HepG2 (cell line): ENCODE results near the gene CNNM3. TPM values are rescaled to one million over a fixed set of nuclear protein-coding genes. Genes with fewer than 3 reads are reported as not detected.

Source experiments
- ATAC-seq: fragments of 200-7000 bp; cut with Tn5 transposase; 3 replicates; pipeline ENCODE4 v1.9.1; 2020; ENCODE audit warnings: mild to moderate bottlenecking, moderate library complexity
- BruUV-seq: library from RNA; stranded (reverse); fragments of 400-500 nt; replicated peaks from 2 replicates; lab custom pipeline; 2021; lab: Mats Ljungman, UMichigan
- CTCF ChIA-PET: fragments of 300-600 bp; formaldehyde crosslinking; extraction: SDS; loops from one replicate; lab custom pipeline; 2021; ENCODE audit warnings: low total read pairs, inconsistent platforms, low intra/inter-chr PET ratio; lab: Yijun Ruan, JAX
- POLR2A ChIA-PET: fragments of 350-600 bp; sonication (Branson Sonifier 250); formaldehyde crosslinking; loops from one replicate; lab custom pipeline; 2020; ENCODE audit warnings: antibody characterized with exemption, inconsistent platforms; lab: Yijun Ruan, JAX
- DNase-seq: peaks from one replicate; pipeline ENCODE4 v3.0.0-alpha.2; 2015; ENCODE audit warnings: low spot score
- FAIRE-seq: peaks from 3 replicates; lab custom pipeline; 2011; peaks lifted over from hg19 to GRCh38; lab: Jason Lieb, UNC
- H2AFZ ChIP-seq: one replicate; pipeline ENCODE4 v1.6.1; 2011; ENCODE audit warnings: low read length, inconsistent platforms
- H3K27ac ChIP-seq: fragments of 300-600 bp; 3 replicates; pipeline ENCODE4 v1.8.0; 2011; ENCODE audit warnings: mixed run types, mild to moderate bottlenecking, mixed read lengths, low read length, inconsistent platforms; ENCODE audit not compliant: insufficient read depth; ENCODE audit errors: extremely low read length
- H3K27me3 ChIP-seq, 2 experiments: fragments of 200-600 bp in 1 of 2; 2 replicates in 1 of 2; 3 replicates in 1 of 2; pipeline versions ENCODE4 v1.6.0 to v1.8.0; 2011; ENCODE audit warnings: low read length in 2 of 2, mild to moderate bottlenecking in 2 of 2, moderate library complexity in 2 of 2, inconsistent platforms in 1 of 2; ENCODE audit not compliant: insufficient read depth in 2 of 2, control insufficient read depth in 1 of 2
- H3K36me3 ChIP-seq, 2 experiments: fragments of 200-600 bp in 1 of 2; replicated peaks in 1 of 2; 2 replicates in 1 of 2; 3 replicates in 1 of 2; pipeline versions ENCODE4 v1.5.1 to v1.8.0; 2011; ENCODE audit warnings: low read length in 2 of 2, inconsistent platforms in 1 of 2; ENCODE audit not compliant: insufficient read depth in 2 of 2, control insufficient read depth in 1 of 2
- H3K4me1 ChIP-seq: 2 replicates; pipeline ENCODE4 v1.5.1; 2012; ENCODE audit warnings: low read length, inconsistent platforms; ENCODE audit not compliant: insufficient read depth
- H3K4me2 ChIP-seq: 2 replicates; pipeline ENCODE4 v1.6.0; 2011; ENCODE audit warnings: low read depth, low read length, inconsistent platforms
- H3K4me3 ChIP-seq, 3 experiments: fragments of 200-600 bp in 1 of 3; sonication (generic), shearing (Covaris generic) in 1 of 3; replicated peaks in 1 of 3; 2 replicates each; pipeline ENCODE4 v1.5.1; 2011 to 2016; ENCODE audit warnings: low read length in 3 of 3, inconsistent platforms in 2 of 3, low read depth in 2 of 3, mild to moderate bottlenecking in 2 of 3, control low read depth in 1 of 3, mixed read lengths in 1 of 3; ENCODE audit not compliant: insufficient read depth in 1 of 3
- H3K79me2 ChIP-seq: one replicate; pipeline ENCODE4 v1.6.1; 2011; ENCODE audit warnings: low read length, inconsistent platforms; ENCODE audit not compliant: insufficient read depth
- H3K9ac ChIP-seq: 2 replicates; pipeline ENCODE4 v1.6.0; 2011; ENCODE audit warnings: mild to moderate bottlenecking, low read depth, low read length, inconsistent platforms; ENCODE audit not compliant: insufficient read depth
- H3K9me3 ChIP-seq: 2 replicates; pipeline ENCODE4 v1.5.1; 2012; ENCODE audit warnings: mild to moderate bottlenecking, low read length
- H4K20me1 ChIP-seq: 2 replicates; pipeline ENCODE4 v1.6.0; 2011; ENCODE audit warnings: inconsistent platforms, mild to moderate bottlenecking, low read length, moderate library complexity; ENCODE audit not compliant: insufficient read depth
- ATRX ChIP-seq: sonication (generic); formaldehyde crosslinking; IDR thresholded peaks from 2 replicates; pipeline ENCODE4 v1.4.0; 2020; ENCODE audit warnings: missing genetic modification reagents, borderline replicate concordance
- BCL3 ChIP-seq: sonication (generic); formaldehyde crosslinking; IDR thresholded peaks from 2 replicates; pipeline ENCODE4 v1.5.1; 2020; ENCODE audit warnings: mild to moderate bottlenecking, missing genetic modification reagents, moderate library complexity
- CBX1 ChIP-seq: IDR thresholded peaks from one replicate; pipeline ENCODE4 v1.6.1; 2016; ENCODE audit warnings: antibody characterized with exemption, low read depth
- EED ChIP-seq: sonication (generic); formaldehyde crosslinking; IDR thresholded peaks from 2 replicates; pipeline ENCODE4 v1.5.0; 2020; ENCODE audit warnings: mild to moderate bottlenecking, missing genetic modification reagents
- MIXL1 ChIP-seq: IDR thresholded peaks from 2 replicates; pipeline ENCODE4 v1.6.1; 2016
- ZSCAN22 ChIP-seq: sonication (generic); formaldehyde crosslinking; IDR thresholded peaks from 2 replicates; pipeline ENCODE4 v1.4.0; 2020; ENCODE audit warnings: mild to moderate bottlenecking, missing genetic modification reagents
- WGBS: methylation state at CpG from one replicate; pipeline ENCODE4 v1.1.6; 2017; ENCODE audit warnings: low lambda C conversion rate; 5-methylcytosine and 5-hydroxymethylcytosine counted together
- in situ Hi-C: cut with HindIII; loops from 2 replicates; pipeline ENCODE4 v1.10.0; 2017; ENCODE audit warnings: low pct_unique_long_range_greater_than_20kb; ENCODE audit not compliant: extremely low pct_ligation_motif_present
- intact Hi-C: fragments of 100-400 bp; cut with micrococcal nuclease; formaldehyde crosslinking; loops from one replicate; pipeline ENCODE4 v1.10.0; 2022; ENCODE audit not compliant: unreplicated experiment
- polyA plus RNA-seq, 8 experiments: library from polyadenylated mRNA; depleted of rRNA in 3 of 8; stranded (reverse) in 7 of 8; unstranded in 1 of 8; fragments of >200 nt; fragmentation: Illumina TruSeq in 4 of 8; extraction: Trizol in 4 of 8; gene quantifications; 2 replicates each; pipeline versions ENCODE4 v1.2.1 to v1.2.3, GENCODE V29; 2011 to 2016; ENCODE audit warnings: low read depth in 4 of 8, missing spikeins in 1 of 8, mixed read lengths in 1 of 8; ENCODE audit not compliant: insufficient read depth in 1 of 8
- total RNA-seq, 5 experiments: library from RNA; depleted of rRNA; stranded (reverse); fragments of >200 nt; fragmentation: Illumina TruSeq; extraction: Trizol; gene quantifications; 2 replicates each; pipeline ENCODE4 v1.2.3, GENCODE V29; 2016; ENCODE audit warnings: low read depth in 1 of 5
- TF ChIP-seq, protein P1 (sequence below): sonication (generic); formaldehyde crosslinking; IDR thresholded peaks from 2 replicates; pipeline ENCODE4 v1.5.0; 2020; ENCODE audit warnings: mild to moderate bottlenecking, missing genetic modification reagents, borderline replicate concordance
- TF ChIP-seq, protein P2 (sequence below): sonication (generic); formaldehyde crosslinking; IDR thresholded peaks from 2 replicates; pipeline ENCODE4 v1.4.0; 2020; ENCODE audit warnings: missing genetic modification reagents, borderline replicate concordance
- TF ChIP-seq, protein P3 (sequence below): sonication (generic); formaldehyde crosslinking; conservative IDR thresholded peaks from 2 replicates; pipeline ENCODE4 v1.4.0; 2020; ENCODE audit warnings: missing genetic modification reagents
- TF ChIP-seq, protein P4 (sequence below): sonication (generic); formaldehyde crosslinking; IDR thresholded peaks from 2 replicates; pipeline ENCODE4 v1.4.0; 2020; ENCODE audit warnings: missing genetic modification reagents, borderline replicate concordance

Gene CNNM3
- total and polyA plus RNA-seq, 2 of the 13 experiments (the other 11 are each of a cell fraction or from before 2014, with no cell fraction given), result 21.2 to 27.9 TPM

DNA sequence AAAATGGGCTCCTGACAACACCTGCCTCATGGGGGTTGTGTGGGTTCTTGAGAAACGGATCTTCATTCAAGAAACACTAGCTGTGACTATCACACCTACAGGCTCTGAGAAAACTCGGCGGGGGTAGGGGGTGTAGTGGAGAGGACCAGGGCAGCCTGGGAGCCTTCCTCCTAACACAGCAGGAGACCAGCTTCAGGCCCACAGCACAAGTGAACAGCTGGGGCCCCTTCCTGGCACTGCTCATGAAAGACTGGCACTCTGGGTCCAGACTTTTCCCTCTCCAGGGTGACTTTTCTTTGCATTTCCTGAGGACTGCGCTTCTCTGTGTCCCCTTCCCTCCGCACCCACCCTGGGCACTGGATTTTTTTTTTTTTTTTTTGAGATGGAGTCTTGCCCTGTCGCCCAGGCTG, 61.0 kb downstream of the CNNM3 start:
- FAIRE-seq (no peak), ATAC-seq (no peak), DNase-seq (no peak)
- Histone ChIP-seq H3K79me2 (no peaks in the 10 kb centered on the region), H3K4me2 (no peak overlapping the region), H4K20me1 (no peaks in the 10 kb centered on the region; the same call in 1 of the 2 replicates), H3K27ac (no peak overlapping the region), H3K27me3 (peaks cover 35 to 91% of the 10 kb centered on the region in 2 experiments), H3K9ac (no peak overlapping the region), H3K4me3 (no peak overlapping the region), H3K4me1 (peaks cover 8% of the 10 kb centered on the region), H3K36me3 (no peaks in the 10 kb centered on the region), H3K9me3 (no peaks in the 10 kb centered on the region), H2AFZ (no peak overlapping the region)
- no peak for TF ChIP-seq EED
- TF ChIP-seq, protein P1, sequence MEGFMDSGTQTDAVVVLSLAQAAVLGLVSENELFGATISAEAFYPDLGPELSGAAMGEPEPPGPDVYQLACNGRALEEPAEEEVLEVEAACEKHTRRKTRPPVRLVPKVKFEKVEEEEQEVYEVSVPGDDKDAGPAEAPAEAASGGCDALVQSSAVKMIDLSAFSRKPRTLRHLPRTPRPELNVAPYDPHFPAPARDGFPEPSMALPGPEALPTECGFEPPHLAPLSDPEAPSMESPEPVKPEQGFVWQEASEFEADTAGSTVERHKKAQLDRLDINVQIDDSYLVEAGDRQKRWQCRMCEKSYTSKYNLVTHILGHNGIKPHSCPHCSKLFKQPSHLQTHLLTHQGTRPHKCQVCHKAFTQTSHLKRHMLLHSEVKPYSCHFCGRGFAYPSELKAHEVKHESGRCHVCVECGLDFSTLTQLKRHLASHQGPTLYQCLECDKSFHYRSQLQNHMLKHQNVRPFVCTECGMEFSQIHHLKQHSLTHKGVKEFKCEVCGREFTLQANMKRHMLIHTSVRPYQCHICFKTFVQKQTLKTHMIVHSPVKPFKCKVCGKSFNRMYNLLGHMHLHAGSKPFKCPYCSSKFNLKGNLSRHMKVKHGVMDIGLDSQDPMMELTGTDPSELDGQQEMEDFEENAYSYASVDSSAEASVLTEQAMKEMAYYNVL (CRISPR knock-in tag), result no peak
- TF ChIP-seq MIXL1, result no peak
- TF ChIP-seq, protein P2, sequence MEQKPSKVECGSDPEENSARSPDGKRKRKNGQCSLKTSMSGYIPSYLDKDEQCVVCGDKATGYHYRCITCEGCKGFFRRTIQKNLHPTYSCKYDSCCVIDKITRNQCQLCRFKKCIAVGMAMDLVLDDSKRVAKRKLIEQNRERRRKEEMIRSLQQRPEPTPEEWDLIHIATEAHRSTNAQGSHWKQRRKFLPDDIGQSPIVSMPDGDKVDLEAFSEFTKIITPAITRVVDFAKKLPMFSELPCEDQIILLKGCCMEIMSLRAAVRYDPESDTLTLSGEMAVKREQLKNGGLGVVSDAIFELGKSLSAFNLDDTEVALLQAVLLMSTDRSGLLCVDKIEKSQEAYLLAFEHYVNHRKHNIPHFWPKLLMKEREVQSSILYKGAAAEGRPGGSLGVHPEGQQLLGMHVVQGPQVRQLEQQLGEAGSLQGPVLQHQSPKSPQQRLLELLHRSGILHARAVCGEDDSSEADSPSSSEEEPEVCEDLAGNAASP, result no peak
- no peak for TF ChIP-seq ATRX
- TF ChIP-seq ZSCAN22 (CRISPR knock-in tag), result no peak
- TF ChIP-seq, protein P3, sequence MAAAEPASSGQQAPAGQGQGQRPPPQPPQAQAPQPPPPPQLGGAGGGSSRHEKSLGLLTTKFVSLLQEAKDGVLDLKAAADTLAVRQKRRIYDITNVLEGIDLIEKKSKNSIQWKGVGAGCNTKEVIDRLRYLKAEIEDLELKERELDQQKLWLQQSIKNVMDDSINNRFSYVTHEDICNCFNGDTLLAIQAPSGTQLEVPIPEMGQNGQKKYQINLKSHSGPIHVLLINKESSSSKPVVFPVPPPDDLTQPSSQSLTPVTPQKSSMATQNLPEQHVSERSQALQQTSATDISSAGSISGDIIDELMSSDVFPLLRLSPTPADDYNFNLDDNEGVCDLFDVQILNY (CRISPR knock-in tag), result no peak
- no peak for TF ChIP-seq BCL3 (CRISPR knock-in tag)
- TF ChIP-seq, protein P4, sequence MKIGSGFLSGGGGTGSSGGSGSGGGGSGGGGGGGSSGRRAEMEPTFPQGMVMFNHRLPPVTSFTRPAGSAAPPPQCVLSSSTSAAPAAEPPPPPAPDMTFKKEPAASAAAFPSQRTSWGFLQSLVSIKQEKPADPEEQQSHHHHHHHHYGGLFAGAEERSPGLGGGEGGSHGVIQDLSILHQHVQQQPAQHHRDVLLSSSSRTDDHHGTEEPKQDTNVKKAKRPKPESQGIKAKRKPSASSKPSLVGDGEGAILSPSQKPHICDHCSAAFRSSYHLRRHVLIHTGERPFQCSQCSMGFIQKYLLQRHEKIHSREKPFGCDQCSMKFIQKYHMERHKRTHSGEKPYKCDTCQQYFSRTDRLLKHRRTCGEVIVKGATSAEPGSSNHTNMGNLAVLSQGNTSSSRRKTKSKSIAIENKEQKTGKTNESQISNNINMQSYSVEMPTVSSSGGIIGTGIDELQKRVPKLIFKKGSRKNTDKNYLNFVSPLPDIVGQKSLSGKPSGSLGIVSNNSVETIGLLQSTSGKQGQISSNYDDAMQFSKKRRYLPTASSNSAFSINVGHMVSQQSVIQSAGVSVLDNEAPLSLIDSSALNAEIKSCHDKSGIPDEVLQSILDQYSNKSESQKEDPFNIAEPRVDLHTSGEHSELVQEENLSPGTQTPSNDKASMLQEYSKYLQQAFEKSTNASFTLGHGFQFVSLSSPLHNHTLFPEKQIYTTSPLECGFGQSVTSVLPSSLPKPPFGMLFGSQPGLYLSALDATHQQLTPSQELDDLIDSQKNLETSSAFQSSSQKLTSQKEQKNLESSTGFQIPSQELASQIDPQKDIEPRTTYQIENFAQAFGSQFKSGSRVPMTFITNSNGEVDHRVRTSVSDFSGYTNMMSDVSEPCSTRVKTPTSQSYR (CRISPR knock-in tag), result no peak
- no peak for TF ChIP-seq CBX1
- BruUV-seq, result no TSS peak
- WGBS, result 53% methylated on average over 4 of the region's 6 CpGs
- intact Hi-C loops (no loop called here), in situ Hi-C loops (no loop called here)
- ChIA-PET CTCF (no interaction called here), POLR2A (no interaction called here)
